Kidney capillary endothelial cell (primary cell): ENCODE results near the gene AGPAT2.
"Not testable (repeated sequence)": the region's sequence is repeated elsewhere in the genome, so short reads cannot be mapped to it uniquely, and the experiment has no call there.

Experiments used
- DNase-seq: peaks from one replicate; pipeline ENCODE4 v3.0.0-alpha.2; 2018; ENCODE audit warnings: low spot score

AGPAT2 gene

GRCh38 chr9:136645352-136645902 is 41.8 kb downstream of the AGPAT2 start:
- no peak for DNase-seq

- DNase-seq: peak; percentile 96
These were observed 42.5 kb downstream of the AGPAT2 start for GRCh38 chr9:136644593-136645351.

GRCh38 chr9:136644343-136644592 is 43.0 kb downstream of the AGPAT2 start:
- DNase-seq: no peak

- no peak for DNase-seq
These were observed 43.5 kb downstream of the AGPAT2 start for GRCh38 chr9:136643596-136644342.

- peak; percentile 75 for DNase-seq
These were observed 44.8 kb downstream of the AGPAT2 start for GRCh38 chr9:136642439-136642921.

GRCh38 chr9:136640171-136641111 is 46.8 kb downstream of the AGPAT2 start:
- DNase-seq: no peak

- no peak for DNase-seq
These were observed 52.4 kb downstream of the AGPAT2 start for GRCh38 chr9:136634904-136635303.

GRCh38 chr9:136632491-136633106 is 54.7 kb downstream of the AGPAT2 start:
- DNase-seq: not testable (repeated sequence)

GRCh38 chr9:136632072-136632471 is 55.2 kb downstream of the AGPAT2 start:
- DNase-seq: not testable (repeated sequence)

- DNase-seq: peak; percentile 67
These were observed 55.9 kb downstream of the AGPAT2 start for GRCh38 chr9:136631038-136632000.

GRCh38 chr9:136630662-136630992 is 56.6 kb downstream of the AGPAT2 start:
- DNase-seq: no peak

- peak; percentile 47 for DNase-seq
These were observed 57.2 kb downstream of the AGPAT2 start for GRCh38 chr9:136629879-136630661.

GRCh38 chr9:136629001-136629878 is 58.0 kb downstream of the AGPAT2 start:
- DNase-seq: no peak

- DNase-seq: no peak
These were observed 59.0 kb downstream of the AGPAT2 start for GRCh38 chr9:136628268-136628667.

- DNase-seq: no peak
These were observed 59.6 kb downstream of the AGPAT2 start for GRCh38 chr9:136627703-136628102.

GRCh38 chr9:136626740-136627642 is 60.3 kb downstream of the AGPAT2 start:
- no peak for DNase-seq

GRCh38 chr9:136626066-136626725 is 61.1 kb downstream of the AGPAT2 start:
- DNase-seq: no peak
